HG02588 (cell line): ENCODE measurements around the gene ATP11A.
"Not testable (repeated sequence)": the region's sequence is repeated elsewhere in the genome, so short reads cannot be mapped to it uniquely, and the experiment has no call there.

ENCODE experiments used
- ATAC-seq: cut with Tn5 transposase; IDR thresholded peaks from one replicate; pipeline ENCODE4 v1.9.1; 2021; ENCODE audit warnings: mild to moderate bottlenecking, moderate library complexity; ENCODE audit not compliant: unreplicated experiment

Gene ATP11A

GRCh38 chr13:112851107-112852038 lies 161.5 kb downstream of the ATP11A start:
- ATAC-seq, result no peak

GRCh38 chr13:112852392-112852791 lies 162.6 kb downstream of the ATP11A start:
- no peak for ATAC-seq

- no peak for ATAC-seq
These were observed 163.0 kb downstream of the ATP11A start for GRCh38 chr13:112852808-112853207.

- no peak for ATAC-seq
These were observed 164.5 kb downstream of the ATP11A start for GRCh38 chr13:112854321-112854720.

GRCh38 chr13:112855859-112856258 lies 166.0 kb downstream of the ATP11A start:
- no peak for ATAC-seq

GRCh38 chr13:112857914-112858490 lies 168.2 kb downstream of the ATP11A start:
- ATAC-seq, result no peak

- no peak for ATAC-seq
These were observed 169.4 kb downstream of the ATP11A start for GRCh38 chr13:112859128-112859816.

- ATAC-seq, result no peak
These were observed 170.0 kb downstream of the ATP11A start for GRCh38 chr13:112859817-112860190.

GRCh38 chr13:112861876-112862615 lies 172.2 kb downstream of the ATP11A start:
- ATAC-seq, result no peak

GRCh38 chr13:112863356-112863755 lies 173.5 kb downstream of the ATP11A start:
- ATAC-seq, result not testable (repeated sequence)

GRCh38 chr13:112865478-112865877 lies 175.6 kb downstream of the ATP11A start:
- not testable (repeated sequence) for ATAC-seq

GRCh38 chr13:112867301-112867711 lies 177.5 kb downstream of the ATP11A start:
- no peak for ATAC-seq

- ATAC-seq, result no peak
These were observed 178.5 kb downstream of the ATP11A start for GRCh38 chr13:112868308-112868707.

- no peak for ATAC-seq
These were observed 179.6 kb downstream of the ATP11A start for GRCh38 chr13:112869202-112870050.

- no peak for ATAC-seq
These were observed 180.2 kb downstream of the ATP11A start for GRCh38 chr13:112870051-112870331.

- no peak for ATAC-seq
These were observed 181.0 kb downstream of the ATP11A start for GRCh38 chr13:112870737-112871287.

- no peak for ATAC-seq
These were observed 181.9 kb downstream of the ATP11A start for GRCh38 chr13:112871742-112872141.

GRCh38 chr13:112872657-112873631 lies 183.1 kb downstream of the ATP11A start:
- ATAC-seq, result not testable (repeated sequence)
